Liver (tissue), 9 donors: Measurements from ENCODE around the gene SLC7A10. TPM values are rescaled to one million over a fixed set of nuclear protein-coding genes. Genes with fewer than 3 reads are reported as not detected.

ENCODE experiments used
- DNase-seq: peaks from one replicate; pipeline ENCODE4 v3.0.0-alpha.2; 2017; ENCODE audit warnings: low spot score
- H3K27ac ChIP-seq, 2 donors: one replicate each; pipeline ENCODE4 v1.7.0; 2013; ENCODE audit warnings: inconsistent platforms in 2 of 2, low read length in 2 of 2, control low read depth in 1 of 2, low read depth in 1 of 2, mild to moderate bottlenecking in 1 of 2
- H3K27me3 ChIP-seq, 4 donors: one replicate each; pipeline versions ENCODE4 v1.6.1 to v1.7.0; 2013; ENCODE audit warnings: low read length in 3 of 4, inconsistent platforms in 1 of 4, mild to moderate bottlenecking in 1 of 4, moderate library complexity in 1 of 4; ENCODE audit not compliant: control insufficient read depth in 4 of 4, insufficient read depth in 4 of 4
- H3K36me3 ChIP-seq, 4 donors: one replicate each; pipeline versions ENCODE4 v1.6.1 to v1.7.0; 2013; ENCODE audit warnings: low read length in 3 of 4, mild to moderate bottlenecking in 3 of 4, low read depth in 1 of 4, moderate library complexity in 1 of 4; ENCODE audit not compliant: control insufficient read depth in 4 of 4, insufficient read depth in 3 of 4
- H3K4me1 ChIP-seq, 4 donors: one replicate each; pipeline versions ENCODE4 v1.6.1 to v1.7.0; 2013; ENCODE audit warnings: low read length in 3 of 4, mild to moderate bottlenecking in 3 of 4, moderate library complexity in 1 of 4; ENCODE audit not compliant: control insufficient read depth in 4 of 4, insufficient read depth in 4 of 4
- H3K4me3 ChIP-seq, 3 donors: one replicate each; pipeline versions ENCODE4 v1.6.1 to v1.7.0; 2013; ENCODE audit warnings: low read length in 3 of 3, control low read depth in 1 of 3, low read depth in 1 of 3, mild to moderate bottlenecking in 1 of 3
- H3K9ac ChIP-seq, 2 donors: one replicate each; pipeline ENCODE4 v1.7.0; 2013; ENCODE audit warnings: low read length in 2 of 2, mild to moderate bottlenecking in 2 of 2, moderate library complexity in 2 of 2, control low read depth in 1 of 2, low read depth in 1 of 2
- H3K9me3 ChIP-seq, 4 donors: one replicate each; pipeline versions ENCODE4 v1.6.1 to v1.7.0; 2013; ENCODE audit warnings: low read length in 3 of 4; ENCODE audit not compliant: control insufficient read depth in 4 of 4
- EGR1 ChIP-seq, 2 donors: IDR thresholded peaks; 2 replicates each; pipeline ENCODE4 v1.6.1; 2016 to 2018; ENCODE audit warnings: antibody characterized with exemption in 2 of 2, low read depth in 2 of 2
- FOXA2 ChIP-seq: IDR thresholded peaks from 2 replicates; pipeline ENCODE4 v1.6.1; 2016; ENCODE audit warnings: antibody characterized with exemption
- HNF4A ChIP-seq, 2 donors: conservative IDR thresholded peaks; 2 replicates each; pipeline ENCODE4 v1.6.1; 2016; ENCODE audit warnings: antibody characterized with exemption in 2 of 2, mild to moderate bottlenecking in 2 of 2
- HNF4G ChIP-seq: IDR thresholded peaks from 2 replicates; pipeline ENCODE4 v1.6.1; 2016; ENCODE audit warnings: antibody characterized with exemption
- JUND ChIP-seq, 2 donors: IDR thresholded peaks; 2 replicates each; pipeline ENCODE4 v1.6.1; 2016; ENCODE audit warnings: antibody characterized with exemption in 2 of 2
- NR2F2 ChIP-seq: IDR thresholded peaks from 2 replicates; pipeline ENCODE4 v1.6.1; 2016; ENCODE audit warnings: antibody characterized with exemption
- RAD21 ChIP-seq, 2 donors: IDR thresholded peaks; 2 replicates each; pipeline ENCODE4 v1.6.1; 2016; ENCODE audit warnings: antibody characterized with exemption in 2 of 2, mild to moderate bottlenecking in 2 of 2
- YY1 ChIP-seq: IDR thresholded peaks from 2 replicates; pipeline ENCODE4 v1.6.1; 2016; ENCODE audit warnings: antibody characterized with exemption, mild to moderate bottlenecking
- WGBS: extraction: QIAGEN DNeasy Blood & Tissue Kit; methylation state at CpG from one replicate; pipeline ENCODE4 v1.1.7; 2013; 5-methylcytosine and 5-hydroxymethylcytosine counted together
- polyA plus RNA-seq, 2 donors: library from polyadenylated mRNA; stranded (reverse) in 1 of 2; unstranded in 1 of 2; fragments of 200-250 nt in 1 of 2; fragments of >200 nt in 1 of 2; fragmentation: Nextera tagmentation in 1 of 2; extraction: Ambion mirVana in 1 of 2; gene quantifications; one replicate each; pipeline versions ENCODE4 v1.2.1 to v1.2.3, GENCODE V29; 2013 to 2015
- total RNA-seq, 2 donors: library from RNA; depleted of rRNA; stranded (reverse); fragments of >200 nt; gene quantifications; one replicate each; pipeline ENCODE4 v1.2.3, GENCODE V29; 2014
- TF ChIP-seq, protein P1 (sequence below): IDR thresholded peaks from 2 replicates; pipeline ENCODE4 v1.6.1; 2016; ENCODE audit warnings: antibody characterized with exemption, mild to moderate bottlenecking
- TF ChIP-seq, protein P2 (sequence below): IDR thresholded peaks from 2 replicates; pipeline ENCODE4 v1.6.1; 2016; ENCODE audit warnings: antibody characterized with exemption
- TF ChIP-seq, protein P3 (sequence below): fragments of 150-350 bp; IDR thresholded peaks from 2 replicates; pipeline ENCODE4 v1.5.1; 2017; ENCODE audit warnings: improper control_type of control experiment, low read depth, low read length; ENCODE audit not compliant: missing input control
- donor health status: healthy.
- donor health status: healthy.
- donor health status: healthy.
- donor health status: healthy.
- donor health status: healthy.

The SLC7A10 gene
- total and polyA plus RNA-seq, 4 donors, result not detected

DNA sequence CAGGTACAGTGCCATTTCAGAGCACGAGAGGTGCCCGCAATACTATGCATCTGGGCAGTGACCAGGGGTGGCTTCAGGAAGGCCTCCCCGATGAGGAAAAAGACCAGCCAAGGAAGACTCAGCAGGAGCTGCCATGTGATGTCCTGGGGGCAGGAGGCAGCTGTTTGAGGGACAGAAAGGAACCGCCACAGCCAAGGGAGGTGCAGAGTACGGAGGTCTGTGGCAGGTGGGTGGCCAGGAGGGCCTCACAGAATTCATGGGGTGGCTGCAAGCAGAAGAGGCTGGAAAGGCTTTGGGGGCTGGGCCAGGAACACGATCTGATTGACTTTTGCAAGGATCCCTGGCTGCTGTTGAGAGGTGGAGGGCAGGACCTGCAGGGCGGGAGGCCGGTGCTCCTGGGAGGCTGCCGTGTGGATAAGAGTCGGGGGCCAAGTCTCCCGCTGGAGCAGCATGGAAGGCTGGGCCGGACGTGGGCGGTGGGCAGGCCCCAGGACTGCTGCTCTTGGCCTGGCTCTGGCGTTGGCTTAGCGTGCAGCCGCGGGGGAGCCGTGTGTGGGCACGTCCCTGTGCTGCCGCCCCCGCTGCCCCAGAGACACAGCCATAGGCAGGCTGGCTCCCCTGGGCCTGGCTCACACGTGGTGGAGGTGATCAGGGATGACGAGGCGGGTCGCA, 47.6 kb upstream of the SLC7A10 start:
- Histone ChIP-seq H3K4me1 (peaks cover 26 to 52% (median 44%) of the 10 kb centered on the region in 4 donors), H3K4me3 (no peak overlapping the region), H3K9ac (no peak overlapping the region), H3K36me3 (no peaks in the 10 kb centered on the region), H3K27me3 (no peaks in the 10 kb centered on the region), H3K9me3 (no peaks in the 10 kb centered on the region), H3K27ac (peak overlapping the region in 1 of 2 donors; percentile 88)
- WGBS, result 79% methylated on average over 26 of the region's 26 CpGs
- no peak for DNase-seq
- no peak for TF ChIP-seq FOXA2
- peak in 1 of 2 donors; percentile 17 for TF ChIP-seq EGR1 (IDR thresholded peaks at IDR 0.05; ENCODE audit: low read depth in 2 of 2)

DNA sequence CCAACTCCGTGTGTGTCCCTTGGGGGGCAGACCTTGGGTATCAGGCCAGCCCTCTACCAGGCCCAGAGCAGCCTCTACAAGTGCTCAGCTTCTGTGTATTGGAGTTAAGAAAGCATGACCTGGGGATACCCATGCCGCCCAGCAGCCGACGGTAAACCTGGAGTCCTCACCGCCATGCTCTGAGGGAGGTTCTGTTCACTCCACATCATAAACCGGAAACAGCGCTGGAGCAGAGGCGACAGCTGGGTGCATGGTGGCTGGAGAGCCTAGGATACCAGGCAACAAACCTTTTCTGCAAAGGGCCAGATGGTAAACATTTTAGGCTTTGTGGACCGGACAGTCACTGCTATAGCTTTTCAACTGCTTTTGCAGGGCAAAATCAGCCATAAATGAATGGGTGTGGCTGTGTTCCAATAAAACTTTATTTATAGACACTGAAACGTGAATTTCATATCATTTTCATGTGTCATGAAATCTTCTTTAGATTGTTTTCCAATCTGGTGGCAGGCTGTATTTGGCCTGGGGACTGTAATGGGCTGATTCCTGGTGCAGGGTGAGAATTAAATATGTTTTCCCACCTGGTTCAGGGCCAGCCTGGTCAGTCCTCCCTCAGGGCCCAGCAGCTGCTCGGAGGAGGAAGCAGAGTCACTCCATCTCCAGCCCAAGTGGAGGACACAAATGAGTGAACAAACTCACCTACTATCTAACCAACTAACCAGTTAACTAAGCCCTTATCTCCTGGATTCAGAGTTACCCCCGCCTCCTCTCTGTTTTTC, 45.8 kb upstream of the SLC7A10 start:
- no peak for TF ChIP-seq EGR1 (IDR thresholded peaks at IDR 0.05; ENCODE audit: low read depth in 2 of 2)
- no peak for TF ChIP-seq HNF4A (conservative IDR thresholded peaks at IDR 0.05)
- no peak for TF ChIP-seq JUND (IDR thresholded peaks at IDR 0.05)
- Histone ChIP-seq H3K27ac (no peak overlapping the region), H3K36me3 (no peaks in the 10 kb centered on the region), H3K9ac (no peak overlapping the region), H3K4me3 (no peak overlapping the region), H3K9me3 (no peaks in the 10 kb centered on the region), H3K27me3 (no peaks in the 10 kb centered on the region), H3K4me1 (peaks cover 15 to 41% (median 27%) of the 10 kb centered on the region in 4 donors)
- no peak for DNase-seq
- 92% methylated on average over 12 of the region's 12 CpGs for WGBS

DNA sequence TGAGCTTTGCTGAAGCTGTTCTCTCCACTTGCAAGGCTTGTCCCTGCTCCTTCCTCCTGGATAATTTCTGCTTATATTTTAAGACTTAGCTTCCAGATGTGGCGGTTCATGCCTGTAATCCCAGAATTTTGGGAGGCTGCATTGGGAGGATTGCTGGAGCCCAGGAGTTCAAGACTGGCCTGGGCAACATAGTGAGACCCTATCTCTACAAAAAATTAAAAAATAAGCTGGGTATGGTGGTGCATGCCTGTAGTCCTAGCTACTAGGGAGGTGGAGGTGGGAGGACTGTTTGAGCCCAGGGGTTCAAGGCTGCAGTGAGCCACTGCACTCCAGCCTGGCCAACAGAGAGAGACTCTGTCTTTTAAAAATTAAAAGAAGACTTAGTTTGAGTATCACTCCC, 45.1 kb upstream of the SLC7A10 start:
- H3K4me3 ChIP-seq, result no peak overlapping the region
- no peak for TF ChIP-seq HNF4G
- TF ChIP-seq, protein P1, sequence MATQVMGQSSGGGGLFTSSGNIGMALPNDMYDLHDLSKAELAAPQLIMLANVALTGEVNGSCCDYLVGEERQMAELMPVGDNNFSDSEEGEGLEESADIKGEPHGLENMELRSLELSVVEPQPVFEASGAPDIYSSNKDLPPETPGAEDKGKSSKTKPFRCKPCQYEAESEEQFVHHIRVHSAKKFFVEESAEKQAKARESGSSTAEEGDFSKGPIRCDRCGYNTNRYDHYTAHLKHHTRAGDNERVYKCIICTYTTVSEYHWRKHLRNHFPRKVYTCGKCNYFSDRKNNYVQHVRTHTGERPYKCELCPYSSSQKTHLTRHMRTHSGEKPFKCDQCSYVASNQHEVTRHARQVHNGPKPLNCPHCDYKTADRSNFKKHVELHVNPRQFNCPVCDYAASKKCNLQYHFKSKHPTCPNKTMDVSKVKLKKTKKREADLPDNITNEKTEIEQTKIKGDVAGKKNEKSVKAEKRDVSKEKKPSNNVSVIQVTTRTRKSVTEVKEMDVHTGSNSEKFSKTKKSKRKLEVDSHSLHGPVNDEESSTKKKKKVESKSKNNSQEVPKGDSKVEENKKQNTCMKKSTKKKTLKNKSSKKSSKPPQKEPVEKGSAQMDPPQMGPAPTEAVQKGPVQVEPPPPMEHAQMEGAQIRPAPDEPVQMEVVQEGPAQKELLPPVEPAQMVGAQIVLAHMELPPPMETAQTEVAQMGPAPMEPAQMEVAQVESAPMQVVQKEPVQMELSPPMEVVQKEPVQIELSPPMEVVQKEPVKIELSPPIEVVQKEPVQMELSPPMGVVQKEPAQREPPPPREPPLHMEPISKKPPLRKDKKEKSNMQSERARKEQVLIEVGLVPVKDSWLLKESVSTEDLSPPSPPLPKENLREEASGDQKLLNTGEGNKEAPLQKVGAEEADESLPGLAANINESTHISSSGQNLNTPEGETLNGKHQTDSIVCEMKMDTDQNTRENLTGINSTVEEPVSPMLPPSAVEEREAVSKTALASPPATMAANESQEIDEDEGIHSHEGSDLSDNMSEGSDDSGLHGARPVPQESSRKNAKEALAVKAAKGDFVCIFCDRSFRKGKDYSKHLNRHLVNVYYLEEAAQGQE, result no peak
- H3K9me3 ChIP-seq, result no peaks in the 10 kb centered on the region
- peaks cover 11 to 34% (median 22%) of the 10 kb centered on the region in 4 donors for H3K4me1 ChIP-seq
- no peak overlapping the region for H3K9ac ChIP-seq
- no peaks in the 10 kb centered on the region for H3K36me3 ChIP-seq
- no peak for DNase-seq
- no peaks in the 10 kb centered on the region for H3K27me3 ChIP-seq
- no peak overlapping the region for H3K27ac ChIP-seq
- 94% methylated on average over 1 of the region's 1 CpG for WGBS

DNA sequence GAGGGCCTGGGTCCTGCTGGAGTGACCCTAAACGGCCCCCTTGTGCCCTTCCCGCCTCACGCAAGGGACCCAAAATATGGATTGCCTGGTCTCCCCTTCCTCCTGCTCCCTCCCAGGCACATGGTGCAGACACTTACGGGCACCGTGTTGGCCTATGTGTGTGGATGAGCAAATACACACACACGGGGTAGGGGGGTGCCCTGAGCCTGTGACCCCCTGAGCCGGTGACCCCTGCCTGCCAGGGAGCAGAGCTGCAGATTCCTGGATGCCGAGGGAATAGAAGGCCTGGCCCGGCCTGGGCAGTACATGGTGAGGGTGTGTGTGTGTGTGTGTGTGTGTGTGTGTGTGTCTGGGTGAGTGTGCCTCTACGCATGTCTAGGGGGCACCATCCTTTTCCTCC, 43.4 kb upstream of the SLC7A10 start:
- no peaks in the 10 kb centered on the region for H3K27me3 ChIP-seq
- no peaks in the 10 kb centered on the region for H3K36me3 ChIP-seq
- no peak overlapping the region for H3K9ac ChIP-seq
- H3K4me1 ChIP-seq, result peaks cover 0 to 16% (median 5%) of the 10 kb centered on the region in 4 donors
- H3K9me3 ChIP-seq, result no peaks in the 10 kb centered on the region
- H3K4me3 ChIP-seq, result no peak overlapping the region
- H3K27ac ChIP-seq, result no peak overlapping the region
- DNase-seq, result no peak
- WGBS, result 86% methylated on average over 10 of the region's 10 CpGs
- TF ChIP-seq, protein P1, result no peak
- TF ChIP-seq RAD21 (IDR thresholded peaks at IDR 0.05) (no peak), HNF4A (conservative IDR thresholded peaks at IDR 0.05) (no peak), YY1 (no peak), NR2F2 (no peak)
- TF ChIP-seq, protein P2, sequence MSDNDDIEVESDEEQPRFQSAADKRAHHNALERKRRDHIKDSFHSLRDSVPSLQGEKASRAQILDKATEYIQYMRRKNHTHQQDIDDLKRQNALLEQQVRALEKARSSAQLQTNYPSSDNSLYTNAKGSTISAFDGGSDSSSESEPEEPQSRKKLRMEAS, result no peak
- TF ChIP-seq, protein P3, sequence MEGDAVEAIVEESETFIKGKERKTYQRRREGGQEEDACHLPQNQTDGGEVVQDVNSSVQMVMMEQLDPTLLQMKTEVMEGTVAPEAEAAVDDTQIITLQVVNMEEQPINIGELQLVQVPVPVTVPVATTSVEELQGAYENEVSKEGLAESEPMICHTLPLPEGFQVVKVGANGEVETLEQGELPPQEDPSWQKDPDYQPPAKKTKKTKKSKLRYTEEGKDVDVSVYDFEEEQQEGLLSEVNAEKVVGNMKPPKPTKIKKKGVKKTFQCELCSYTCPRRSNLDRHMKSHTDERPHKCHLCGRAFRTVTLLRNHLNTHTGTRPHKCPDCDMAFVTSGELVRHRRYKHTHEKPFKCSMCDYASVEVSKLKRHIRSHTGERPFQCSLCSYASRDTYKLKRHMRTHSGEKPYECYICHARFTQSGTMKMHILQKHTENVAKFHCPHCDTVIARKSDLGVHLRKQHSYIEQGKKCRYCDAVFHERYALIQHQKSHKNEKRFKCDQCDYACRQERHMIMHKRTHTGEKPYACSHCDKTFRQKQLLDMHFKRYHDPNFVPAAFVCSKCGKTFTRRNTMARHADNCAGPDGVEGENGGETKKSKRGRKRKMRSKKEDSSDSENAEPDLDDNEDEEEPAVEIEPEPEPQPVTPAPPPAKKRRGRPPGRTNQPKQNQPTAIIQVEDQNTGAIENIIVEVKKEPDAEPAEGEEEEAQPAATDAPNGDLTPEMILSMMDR, result no peak
